ENCODE data around the gene PLCL1.

The PLCL1 gene

GRCh38 chr2:197890168-197890567 lies 85.8 kb downstream of the PLCL1 start:
- DNase-seq = no peak

- DNase-seq = no peak
Observed at GRCh38 chr2:197891897-197892442, 87.6 kb downstream of the PLCL1 start.

- DNase-seq = no peak
Observed at GRCh38 chr2:197893403-197894177, 89.2 kb downstream of the PLCL1 start.

GRCh38 chr2:197894751-197895274 lies 90.4 kb downstream of the PLCL1 start:
- no peak for DNase-seq

- no peak for DNase-seq
Observed at GRCh38 chr2:197897960-197898678, 93.7 kb downstream of the PLCL1 start.

- DNase-seq = no peak
Observed at GRCh38 chr2:197904446-197904845, 100.1 kb downstream of the PLCL1 start.

- DNase-seq = no peak
Observed at GRCh38 chr2:197908156-197908555, 103.8 kb downstream of the PLCL1 start.

- no peak for DNase-seq
Observed at GRCh38 chr2:197908990-197909776, 104.8 kb downstream of the PLCL1 start.

GRCh38 chr2:197911667-197912066 lies 107.3 kb downstream of the PLCL1 start:
- no peak for DNase-seq

GRCh38 chr2:197913084-197913483 lies 108.7 kb downstream of the PLCL1 start:
- DNase-seq = no peak

- no peak for DNase-seq
Observed at GRCh38 chr2:197914778-197915177, 110.4 kb downstream of the PLCL1 start.

- no peak for DNase-seq
Observed at GRCh38 chr2:197915548-197916265, 111.3 kb downstream of the PLCL1 start.

- no peak for DNase-seq
Observed at GRCh38 chr2:197919487-197919886, 115.1 kb downstream of the PLCL1 start.

GRCh38 chr2:197920088-197920487 lies 115.7 kb downstream of the PLCL1 start:
- no peak for DNase-seq

GRCh38 chr2:197920592-197921201 lies 116.3 kb downstream of the PLCL1 start:
- no peak for DNase-seq

GRCh38 chr2:197924483-197924882 lies 120.1 kb downstream of the PLCL1 start:
- no peak for DNase-seq

GRCh38 chr2:197925204-197925603 lies 120.8 kb downstream of the PLCL1 start:
- no peak for DNase-seq

GRCh38 chr2:197925976-197926375 lies 121.6 kb downstream of the PLCL1 start:
- DNase-seq = no peak

GRCh38 chr2:197926673-197927072 lies 122.3 kb downstream of the PLCL1 start:
- DNase-seq = no peak

GRCh38 chr2:197927994-197928393 lies 123.6 kb downstream of the PLCL1 start:
- no peak for DNase-seq

- DNase-seq = no peak
Observed at GRCh38 chr2:197929008-197929885, 124.9 kb downstream of the PLCL1 start.

Measured in stimulated activated CD8-positive, alpha-beta memory T cell treated with anti-CD3 and anti-CD28 coated beads, Interleukin-4, amount 100 ng/mL, for 48 hours (primary cell).